B cell (primary cell): ENCODE measurements around the gene ZNF420. TPM values are rescaled to one million over a fixed set of nuclear protein-coding genes. Genes with fewer than 3 reads are reported as not detected.

Experiments
- ATAC-seq: fragments of 200-7000 bp; cut with Tn5 transposase; one replicate; pipeline ENCODE4 v1.10.0; 2021; ENCODE audit warnings: low read depth, mild to moderate bottlenecking, moderate number of reproducible peaks, moderate library complexity
- CTCF ChIA-PET: fragments of 350-600 bp; sonication (Branson Sonifier 250); formaldehyde crosslinking; loops from one replicate; lab custom pipeline; 2021; ENCODE audit warnings: antibody characterized with exemption, inconsistent platforms; lab: Charles Lee
- POLR2A ChIA-PET: fragments of 350-600 bp; sonication (Branson Sonifier 250); formaldehyde crosslinking; loops from one replicate; lab custom pipeline; 2021; ENCODE audit warnings: antibody characterized with exemption; lab: Charles Lee
- DNase-seq: peaks from one replicate; pipeline ENCODE4 v3.0.0; 2013
- H2AFZ ChIP-seq: 2 replicates; pipeline ENCODE4 v1.6.1; 2012; ENCODE audit warnings: mild to moderate bottlenecking, low read depth, low read length; ENCODE audit not compliant: insufficient read depth, poor library complexity, severe bottlenecking
- H3K27ac ChIP-seq, 2 donors: 1 replicate in 1 of 2; 2 replicates in 1 of 2; pipeline ENCODE4 v1.5.1; 2012 to 2013; ENCODE audit warnings: low read length in 2 of 2, mild to moderate bottlenecking in 2 of 2, moderate library complexity in 1 of 2
- H3K27me3 ChIP-seq, 4 experiments: fragments of 200-600 bp in 1 of 4; sonication (generic) in 1 of 4; replicated peaks in 1 of 4; 1 replicate in 2 of 4; 2 replicates in 2 of 4; pipeline versions ENCODE4 v1.6.1 to v1.7.0; 2013 to 2016; ENCODE audit warnings: low read length in 3 of 4, mild to moderate bottlenecking in 2 of 4, mixed read lengths in 1 of 4, moderate library complexity in 1 of 4; ENCODE audit not compliant: insufficient read depth in 4 of 4, control insufficient read depth in 3 of 4; ENCODE audit errors: control extremely low read depth in 1 of 4
- H3K36me3 ChIP-seq, 2 experiments: replicated peaks in 1 of 2; 1 replicate in 1 of 2; 2 replicates in 1 of 2; pipeline versions ENCODE4 v1.6.1 to v1.7.1; 2013; ENCODE audit warnings: low read length in 1 of 2; ENCODE audit not compliant: insufficient read depth in 2 of 2, control insufficient read depth in 1 of 2; ENCODE audit errors: control extremely low read depth in 1 of 2, extremely low read depth in 1 of 2
- H3K4me1 ChIP-seq, 2 donors: fragments of 200-600 bp in 1 of 2; sonication (generic) in 1 of 2; 1 replicate in 1 of 2; 2 replicates in 1 of 2; pipeline versions ENCODE4 v1.5.1 to v1.6.1; 2013 to 2017; ENCODE audit warnings: low read length in 2 of 2; ENCODE audit not compliant: control insufficient read depth in 2 of 2, insufficient read depth in 2 of 2
- H3K4me2 ChIP-seq: replicated peaks from 2 replicates; pipeline ENCODE3; 2012; ENCODE audit warnings: mild to moderate bottlenecking, low read depth, low read length; ENCODE audit not compliant: poor library complexity, severe bottlenecking
- H3K4me3 ChIP-seq, 5 experiments: fragments of 200-600 bp in 1 of 5; sonication (generic) in 1 of 5; 1 replicate in 3 of 5; 2 replicates in 2 of 5; pipeline versions ENCODE4 v1.5.1 to v1.7.0; 2011 to 2016; ENCODE audit warnings: low read length in 4 of 5, mild to moderate bottlenecking in 4 of 5, low read depth in 2 of 5, control low read depth in 1 of 5, moderate library complexity in 1 of 5; ENCODE audit not compliant: insufficient read depth in 1 of 5; ENCODE audit errors: control extremely low read depth in 1 of 5, extremely low read depth in 1 of 5
- H3K79me2 ChIP-seq: fragments of 200-600 bp; sonication (generic); one replicate; pipeline ENCODE4 v1.6.0; 2016; ENCODE audit warnings: low read length; ENCODE audit not compliant: control insufficient read depth, insufficient read depth
- H3K9ac ChIP-seq: fragments of 200-600 bp; sonication (generic); 2 replicates; pipeline ENCODE4 v1.6.1; 2017; ENCODE audit warnings: mild to moderate bottlenecking, low read length, moderate library complexity
- H3K9me3 ChIP-seq, 3 donors: one replicate each; pipeline versions ENCODE4 v1.6.1 to v1.7.1; 2013; ENCODE audit warnings: low read length in 2 of 3; ENCODE audit not compliant: control insufficient read depth in 2 of 3, insufficient read depth in 1 of 3; ENCODE audit errors: control extremely low read depth in 1 of 3
- H4K20me1 ChIP-seq: 2 replicates; pipeline ENCODE4 v1.6.0; 2012; ENCODE audit warnings: mild to moderate bottlenecking, low read length; ENCODE audit not compliant: insufficient read depth, control insufficient read depth, poor library complexity, severe bottlenecking
- H3K27ac Mint-ChIP-seq: one replicate; pipeline ENCODE4 v1.8.0; 2021; ENCODE audit warnings: mixed read lengths
- H3K27me3 Mint-ChIP-seq: one replicate; pipeline ENCODE4 v1.8.0; 2021; ENCODE audit warnings: mixed read lengths
- H3K4me1 Mint-ChIP-seq: one replicate; pipeline ENCODE4 v1.8.0; 2021; ENCODE audit warnings: mixed read lengths
- H3K4me3 Mint-ChIP-seq: one replicate; pipeline ENCODE4 v1.8.0; 2021; ENCODE audit warnings: mixed read lengths
- H3K9me3 Mint-ChIP-seq: one replicate; pipeline ENCODE4 v1.8.0; 2022; ENCODE audit warnings: mixed read lengths; ENCODE audit not compliant: insufficient read depth
- EZH2 ChIP-seq: IDR thresholded peaks from 2 replicates; pipeline ENCODE4 v1.6.1; 2012; ENCODE audit warnings: borderline replicate concordance, low read depth, mild to moderate bottlenecking, moderate library complexity, low read length; ENCODE audit not compliant: insufficient read depth, poor library complexity, severe bottlenecking
- WGBS: methylation state at CpG from one replicate; pipeline ENCODE4 v1.1.5; 2013; ENCODE audit warnings: missing lambda C conversion rate; ENCODE audit not compliant: insufficient coverage; 5-methylcytosine and 5-hydroxymethylcytosine counted together
- intact Hi-C: fragments of 100-400 bp; cut with micrococcal nuclease; formaldehyde crosslinking; loops from one replicate; pipeline ENCODE4 v1.10.0; 2022
- polyA plus RNA-seq: library from polyadenylated mRNA; depleted of rRNA; stranded (reverse); fragments of >200 nt; gene quantifications from 2 replicates; pipeline ENCODE4 v1.2.3, GENCODE V29; 2012
- total RNA-seq, 2 donors: library from RNA; stranded (reverse); fragments of 120-200 nt in 1 of 2; gene quantifications; 1 replicate in 1 of 2; 2 replicates in 1 of 2; pipeline versions ENCODE4 v1.2.3 to v1.2.4, GENCODE V29; 2013 to 2022
- TF ChIP-seq, protein P1 (sequence below): fragments of 200-600 bp; IDR thresholded peaks from one replicate; pipeline ENCODE4 v1.8.0; 2022; ENCODE audit warnings: antibody characterized with exemption, mild to moderate bottlenecking

ZNF420 gene
- total and polyA plus RNA-seq, 2 donors (not counting 1 experiment from before 2014, with no cell fraction given): 10.4 to 17.4 TPM

GRCh38 chr19:37079238-37079637 is 1.0 kb downstream of the ZNF420 start:
- Histone ChIP-seq H3K4me3 (peak overlapping the region in 4 of 5 experiments; percentile 76 to 93 (median 82)), H3K9ac (peak overlapping the region; percentile 86), H4K20me1 (no peaks in the 10 kb centered on the region), H3K79me2 (peaks cover 53% of the 10 kb centered on the region), H3K9me3 (peaks cover 7 to 20% (median 16%) of the 10 kb centered on the region in 3 donors), H3K4me1 (peaks cover 14 to 20% of the 10 kb centered on the region in 2 donors), H2AFZ (peak overlapping the region; percentile 97), H3K27me3 (no peaks in the 10 kb centered on the region), H3K4me2 (peak overlapping the region; percentile 88), H3K36me3 (peaks cover 0 to 5% of the 10 kb centered on the region in 2 experiments), H3K27ac (peak overlapping the region; percentile 71 to 89)
- ChIA-PET POLR2A (no interaction called here), CTCF (interaction anchor here (2.2 kb wide), 1 partner anchor 94 kb away, joined by 9 read pairs; the partner anchor contains the start of gene ZNF585A)
- ATAC-seq: no peak
- Mint-ChIP-seq H3K27ac (peak overlapping the region; percentile 96), H3K4me3 (peak overlapping the region; percentile 93), H3K27me3 (no peaks in the 10 kb centered on the region), H3K9me3 (peaks cover 9% of the 10 kb centered on the region), H3K4me1 (peaks cover 29% of the 10 kb centered on the region)
- peak; percentile 9 for DNase-seq
- TF ChIP-seq, protein P1, sequence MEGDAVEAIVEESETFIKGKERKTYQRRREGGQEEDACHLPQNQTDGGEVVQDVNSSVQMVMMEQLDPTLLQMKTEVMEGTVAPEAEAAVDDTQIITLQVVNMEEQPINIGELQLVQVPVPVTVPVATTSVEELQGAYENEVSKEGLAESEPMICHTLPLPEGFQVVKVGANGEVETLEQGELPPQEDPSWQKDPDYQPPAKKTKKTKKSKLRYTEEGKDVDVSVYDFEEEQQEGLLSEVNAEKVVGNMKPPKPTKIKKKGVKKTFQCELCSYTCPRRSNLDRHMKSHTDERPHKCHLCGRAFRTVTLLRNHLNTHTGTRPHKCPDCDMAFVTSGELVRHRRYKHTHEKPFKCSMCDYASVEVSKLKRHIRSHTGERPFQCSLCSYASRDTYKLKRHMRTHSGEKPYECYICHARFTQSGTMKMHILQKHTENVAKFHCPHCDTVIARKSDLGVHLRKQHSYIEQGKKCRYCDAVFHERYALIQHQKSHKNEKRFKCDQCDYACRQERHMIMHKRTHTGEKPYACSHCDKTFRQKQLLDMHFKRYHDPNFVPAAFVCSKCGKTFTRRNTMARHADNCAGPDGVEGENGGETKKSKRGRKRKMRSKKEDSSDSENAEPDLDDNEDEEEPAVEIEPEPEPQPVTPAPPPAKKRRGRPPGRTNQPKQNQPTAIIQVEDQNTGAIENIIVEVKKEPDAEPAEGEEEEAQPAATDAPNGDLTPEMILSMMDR: no peak
- no peak for TF ChIP-seq EZH2
- 97% methylated on average over 4 of the region's 4 CpGs for WGBS
- intact Hi-C loops: loop anchor here (2.0 to 5.0 kb wide), 5 partner anchors 242 to 1258 kb away; partner anchors contain the start of genes CATSPERG, ZNF569, ZNF570 and ZNF607

DNA sequence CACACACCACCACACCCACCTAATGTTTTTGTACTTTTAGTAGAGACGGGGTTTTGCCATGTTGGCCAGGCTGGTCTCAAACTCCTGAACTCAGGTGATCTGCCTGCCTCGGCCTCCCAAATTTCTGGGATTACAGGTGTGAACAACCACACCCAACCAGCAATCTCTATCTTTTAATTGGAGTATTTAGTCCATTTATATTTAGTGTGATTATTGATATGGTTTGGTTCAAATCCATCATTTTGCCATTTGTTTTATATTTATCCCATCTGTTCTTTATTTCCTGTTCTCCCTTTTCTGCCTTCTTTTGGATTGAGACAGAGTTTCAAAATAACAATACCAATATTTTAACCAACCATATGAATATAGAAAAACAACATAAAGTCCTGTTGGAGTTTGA is 4.1 kb downstream of the ZNF420 start:
- H3K4me1 ChIP-seq: peaks cover 14 to 20% of the 10 kb centered on the region in 2 donors
- H3K9ac ChIP-seq: no peak overlapping the region
- no peaks in the 10 kb centered on the region for H3K27me3 ChIP-seq
- no CpG with 5 or more reads among the region's 2 CpGs for WGBS
- H4K20me1 ChIP-seq: no peaks in the 10 kb centered on the region
- H3K9me3 Mint-ChIP-seq: peaks cover 12% of the 10 kb centered on the region
- intact Hi-C loops: no loop called here
- no peak overlapping the region for H3K4me2 ChIP-seq
- H3K79me2 ChIP-seq: peaks cover 82% of the 10 kb centered on the region
- peaks cover 7 to 18% of the 10 kb centered on the region in 2 experiments for H3K36me3 ChIP-seq
- H3K4me3 Mint-ChIP-seq: no peak overlapping the region
- H3K27me3 Mint-ChIP-seq: no peaks in the 10 kb centered on the region
- TF ChIP-seq, protein P1: no peak
- no peak for TF ChIP-seq EZH2
- DNase-seq: no peak
- H3K4me1 Mint-ChIP-seq: peaks cover 29% of the 10 kb centered on the region
- ChIA-PET CTCF (no interaction called here), POLR2A (no interaction called here)
- H2AFZ ChIP-seq: no peak overlapping the region
- H3K9me3 ChIP-seq: peaks cover 10 to 34% (median 29%) of the 10 kb centered on the region in 3 donors
- no peak overlapping the region for H3K27ac ChIP-seq
- no peak overlapping the region for H3K27ac Mint-ChIP-seq
- no peak for ATAC-seq
- no peak overlapping the region for H3K4me3 ChIP-seq
